Smooth muscle cell (in vitro differentiated cells): ENCODE results near the gene RIC8B. TPM values are rescaled to one million over a fixed set of nuclear protein-coding genes. Genes with fewer than 3 reads are reported as not detected.

Experiments
- DNase-seq: peaks from one replicate; lab custom pipeline; 2025; ENCODE audit not compliant: unreplicated experiment; lab: John Stamatoyannopoulos, UW
- H2AFZ ChIP-seq: fragments of 200-600 bp; sonication (generic); 2 replicates; pipeline ENCODE4 v1.6.0; 2016; ENCODE audit warnings: antibody characterized with exemption, low read depth, mild to moderate bottlenecking
- H3F3A ChIP-seq: fragments of 200-600 bp; sonication (generic); 2 replicates; pipeline ENCODE4 v1.6.0; 2017; ENCODE audit warnings: antibody characterized with exemption, low read depth
- H3K27ac ChIP-seq: fragments of 200-600 bp; sonication (generic); 2 replicates; pipeline ENCODE4 v1.5.1; 2016; ENCODE audit warnings: low read depth, mild to moderate bottlenecking
- H3K27me3 ChIP-seq: fragments of 200-600 bp; sonication (generic); 2 replicates; pipeline ENCODE4 v1.6.1; 2016; ENCODE audit warnings: low read depth, mild to moderate bottlenecking
- H3K36me3 ChIP-seq: fragments of 200-600 bp; sonication (generic); 2 replicates; pipeline ENCODE4 v1.5.1; 2016; ENCODE audit warnings: low read depth
- H3K4me1 ChIP-seq: fragments of 200-600 bp; sonication (generic); 2 replicates; pipeline ENCODE4 v1.5.1; 2016; ENCODE audit warnings: low read depth
- H3K4me2 ChIP-seq: fragments of 200-600 bp; sonication (generic); 2 replicates; pipeline ENCODE4 v1.6.0; 2016; ENCODE audit warnings: mild to moderate bottlenecking
- H3K4me3 ChIP-seq: fragments of 200-600 bp; sonication (generic); 2 replicates; pipeline ENCODE4 v1.5.1; 2016; ENCODE audit warnings: mild to moderate bottlenecking
- H3K79me2 ChIP-seq: fragments of 200-600 bp; sonication (generic); 2 replicates; pipeline ENCODE4 v1.6.0; 2016; ENCODE audit warnings: low read depth, mild to moderate bottlenecking
- H3K9ac ChIP-seq: fragments of 200-600 bp; sonication (generic); 2 replicates; pipeline ENCODE4 v1.6.0; 2016; ENCODE audit warnings: low read depth
- H3K9me3 ChIP-seq: fragments of 200-600 bp; sonication (generic); replicated peaks from 2 replicates; pipeline ENCODE4 v1.5.1; 2016; ENCODE audit warnings: low read depth
- H4K20me1 ChIP-seq: fragments of 200-600 bp; sonication (generic); 2 replicates; pipeline ENCODE4 v1.6.0; 2016; ENCODE audit warnings: low read depth
- WGBS: methylation state at CpG from one replicate; pipeline ENCODE4 v1.1.7; 2016; ENCODE audit warnings: low lambda C conversion rate; 5-methylcytosine and 5-hydroxymethylcytosine counted together
- polyA plus RNA-seq: library from polyadenylated mRNA; unstranded; fragments of >200 nt; fragmentation: Nextera tagmentation; extraction: Ambion mirVana; gene quantifications from 2 replicates; pipeline ENCODE4 v1.2.1, GENCODE V29; 2016
- total RNA-seq: library from RNA; depleted of rRNA; stranded (reverse); fragments of >200 nt; gene quantifications from 2 replicates; pipeline ENCODE4 v1.2.3, GENCODE V29; 2014
- TF ChIP-seq, protein P1 (sequence below): fragments of 200-600 bp; sonication (generic); IDR thresholded peaks from 2 replicates; pipeline ENCODE4 v1.5.1; 2017; ENCODE audit warnings: borderline replicate concordance, mild to moderate bottlenecking, antibody characterized with exemption; ENCODE audit not compliant: insufficient read depth, poor library complexity, severe bottlenecking

RIC8B gene
- total and polyA plus RNA-seq, 2 experiments from 2014 or later, result 7.3 to 11.7 TPM

DNA sequence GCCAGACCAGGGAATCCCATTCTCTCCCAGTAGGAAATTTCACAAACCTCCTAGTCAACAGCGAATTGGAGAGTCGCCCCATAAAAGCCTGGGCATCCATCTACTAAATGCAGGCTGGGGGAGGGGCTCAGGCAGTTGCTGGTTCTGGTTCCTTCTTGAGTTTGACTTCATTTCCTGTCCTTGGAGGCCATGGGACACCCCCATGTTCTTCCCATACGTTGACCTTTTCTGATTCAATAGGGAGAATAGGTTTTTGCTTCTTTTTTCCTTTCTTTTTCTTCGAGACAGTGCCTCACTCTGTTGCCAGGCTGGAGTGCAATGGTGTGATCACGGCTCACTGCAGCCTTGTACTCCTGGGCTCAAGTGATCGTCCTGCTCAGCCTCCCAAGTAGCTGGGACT, 137.1 kb downstream of the RIC8B start:
- Histone ChIP-seq H3K9me3 (no peaks in the 10 kb centered on the region), H2AFZ (no peak overlapping the region), H3K79me2 (no peaks in the 10 kb centered on the region), H3K27me3 (no peaks in the 10 kb centered on the region), H3K4me2 (no peak overlapping the region), H3K9ac (no peak overlapping the region), H3K4me1 (no peaks in the 10 kb centered on the region), H3K4me3 (no peak overlapping the region), H3F3A (no peaks in the 10 kb centered on the region), H3K36me3 (no peaks in the 10 kb centered on the region), H3K27ac (no peak overlapping the region), H4K20me1 (no peaks in the 10 kb centered on the region)
- DNase-seq, result no peak
- WGBS, result 90% methylated on average over 6 of the region's 6 CpGs
- TF ChIP-seq, protein P1, sequence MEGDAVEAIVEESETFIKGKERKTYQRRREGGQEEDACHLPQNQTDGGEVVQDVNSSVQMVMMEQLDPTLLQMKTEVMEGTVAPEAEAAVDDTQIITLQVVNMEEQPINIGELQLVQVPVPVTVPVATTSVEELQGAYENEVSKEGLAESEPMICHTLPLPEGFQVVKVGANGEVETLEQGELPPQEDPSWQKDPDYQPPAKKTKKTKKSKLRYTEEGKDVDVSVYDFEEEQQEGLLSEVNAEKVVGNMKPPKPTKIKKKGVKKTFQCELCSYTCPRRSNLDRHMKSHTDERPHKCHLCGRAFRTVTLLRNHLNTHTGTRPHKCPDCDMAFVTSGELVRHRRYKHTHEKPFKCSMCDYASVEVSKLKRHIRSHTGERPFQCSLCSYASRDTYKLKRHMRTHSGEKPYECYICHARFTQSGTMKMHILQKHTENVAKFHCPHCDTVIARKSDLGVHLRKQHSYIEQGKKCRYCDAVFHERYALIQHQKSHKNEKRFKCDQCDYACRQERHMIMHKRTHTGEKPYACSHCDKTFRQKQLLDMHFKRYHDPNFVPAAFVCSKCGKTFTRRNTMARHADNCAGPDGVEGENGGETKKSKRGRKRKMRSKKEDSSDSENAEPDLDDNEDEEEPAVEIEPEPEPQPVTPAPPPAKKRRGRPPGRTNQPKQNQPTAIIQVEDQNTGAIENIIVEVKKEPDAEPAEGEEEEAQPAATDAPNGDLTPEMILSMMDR, result no peak

DNA sequence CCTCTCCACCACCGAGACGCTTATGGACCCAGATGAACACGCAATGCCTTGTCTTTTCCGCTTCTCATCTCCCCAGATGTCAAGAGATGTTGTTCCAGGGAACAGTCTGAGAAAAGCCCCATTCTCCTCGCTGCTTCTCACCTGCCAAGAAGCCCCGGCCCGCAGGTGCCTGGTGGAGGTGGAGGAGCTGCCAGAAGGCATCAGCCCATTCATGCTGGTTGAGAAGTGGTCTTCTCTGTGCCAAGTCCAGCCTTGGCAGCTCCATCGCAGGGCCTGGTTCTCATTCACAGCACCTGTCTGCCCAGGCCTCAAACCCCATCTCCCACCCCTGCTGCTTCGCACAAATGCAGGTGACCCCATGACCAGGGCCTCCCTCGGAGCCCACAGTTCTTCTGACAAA, 139.0 kb downstream of the RIC8B start:
- H3K79me2 ChIP-seq, result no peaks in the 10 kb centered on the region
- no peak overlapping the region for H3K4me3 ChIP-seq
- no peaks in the 10 kb centered on the region for H3K9me3 ChIP-seq
- TF ChIP-seq, protein P1, result no peak
- H3F3A ChIP-seq, result no peaks in the 10 kb centered on the region
- no peaks in the 10 kb centered on the region for H4K20me1 ChIP-seq
- no peak overlapping the region for H3K9ac ChIP-seq
- H3K4me1 ChIP-seq, result peaks cover 8% of the 10 kb centered on the region
- no peaks in the 10 kb centered on the region for H3K27me3 ChIP-seq
- 96% methylated on average over 10 of the region's 10 CpGs for WGBS
- no peak for DNase-seq
- H3K4me2 ChIP-seq, result no peak overlapping the region
- no peak overlapping the region for H2AFZ ChIP-seq
- no peak overlapping the region for H3K27ac ChIP-seq
- H3K36me3 ChIP-seq, result no peaks in the 10 kb centered on the region

DNA sequence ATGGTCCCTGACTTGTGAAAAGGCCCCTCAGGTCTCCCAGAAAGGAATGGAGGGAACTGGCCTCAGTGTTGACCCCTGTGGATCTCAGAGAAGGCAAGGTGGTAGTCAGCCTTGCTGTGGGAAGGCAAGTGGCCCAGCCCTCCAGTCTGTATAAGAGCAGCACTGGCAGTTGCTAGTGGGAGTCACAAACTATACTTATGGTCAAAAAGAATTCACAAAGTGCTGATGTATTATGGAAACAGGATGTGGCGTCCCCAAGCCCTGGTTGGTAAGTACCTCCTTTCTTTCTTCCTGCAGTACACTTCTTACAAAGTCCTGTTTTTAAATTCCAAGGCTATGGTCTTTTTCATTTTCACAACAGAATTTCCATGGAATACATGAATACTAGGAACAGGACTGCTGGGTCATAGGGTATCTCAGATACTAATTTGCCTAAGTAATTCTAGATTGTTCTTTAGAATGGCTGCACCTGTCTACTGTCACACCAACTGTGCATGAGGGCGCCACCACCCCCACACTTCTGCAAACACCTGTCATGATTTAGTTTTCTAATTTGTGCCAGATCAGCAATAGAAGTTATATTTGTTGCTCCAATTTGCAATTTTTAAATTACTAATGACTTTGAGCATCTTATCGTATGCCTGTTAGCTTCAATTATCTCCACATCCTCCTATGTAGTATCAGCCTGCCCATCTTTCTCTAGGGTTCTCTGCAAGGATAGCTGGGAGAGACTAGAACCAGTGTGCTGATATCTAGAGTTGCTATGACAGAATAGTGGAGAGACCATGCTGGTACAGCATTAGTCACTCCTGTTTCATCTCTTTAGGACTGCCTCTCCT, 140.5 kb downstream of the RIC8B start:
- Histone ChIP-seq H3K27me3 (no peaks in the 10 kb centered on the region), H3K9me3 (no peaks in the 10 kb centered on the region), H2AFZ (no peak overlapping the region), H3F3A (no peaks in the 10 kb centered on the region), H3K79me2 (no peaks in the 10 kb centered on the region), H4K20me1 (no peaks in the 10 kb centered on the region), H3K4me3 (no peak overlapping the region), H3K36me3 (no peaks in the 10 kb centered on the region), H3K4me1 (peaks cover 8% of the 10 kb centered on the region), H3K9ac (no peak overlapping the region), H3K4me2 (no peak overlapping the region), H3K27ac (no peak overlapping the region)
- WGBS, result 97% methylated on average over 3 of the region's 3 CpGs
- TF ChIP-seq, protein P1, result no peak
- DNase-seq, result no peak

DNA sequence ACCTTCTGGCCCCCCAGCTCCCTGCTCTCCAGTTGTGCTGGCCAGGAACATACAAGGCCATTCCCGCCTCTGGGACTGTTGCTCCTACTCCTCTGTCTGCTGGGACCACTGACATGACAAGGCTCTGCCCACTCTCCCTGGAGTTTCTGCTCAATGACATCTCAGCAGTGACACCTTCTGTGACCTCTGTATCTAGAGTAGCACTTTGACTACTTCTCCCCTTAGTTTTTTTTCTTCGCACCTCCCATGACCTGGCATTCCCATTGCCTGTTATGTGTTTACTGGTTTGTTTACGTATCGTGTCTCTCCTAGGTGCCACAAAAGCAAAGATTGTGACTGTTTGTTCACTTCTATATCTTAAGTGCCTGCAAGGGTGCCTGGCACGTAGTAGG, 141.1 kb downstream of the RIC8B start:
- H3K4me1 ChIP-seq, result peaks cover 8% of the 10 kb centered on the region
- TF ChIP-seq, protein P1, result no peak

More for the DNA sequence above, 141.1 kb downstream of the RIC8B start:
- Histone ChIP-seq H3K4me3 (no peak overlapping the region), H3K9me3 (no peaks in the 10 kb centered on the region), H3K27me3 (peaks cover 1% of the 10 kb centered on the region), H3F3A (no peaks in the 10 kb centered on the region), H3K27ac (no peak overlapping the region), H3K79me2 (no peaks in the 10 kb centered on the region), H3K9ac (no peak overlapping the region), H4K20me1 (no peaks in the 10 kb centered on the region), H2AFZ (no peak overlapping the region), H3K4me2 (no peak overlapping the region), H3K36me3 (no peaks in the 10 kb centered on the region)
- 76% methylated on average over 4 of the region's 5 CpGs for WGBS
- no peak for DNase-seq
